Measurements from ENCODE around the gene KCND2.

DNA sequence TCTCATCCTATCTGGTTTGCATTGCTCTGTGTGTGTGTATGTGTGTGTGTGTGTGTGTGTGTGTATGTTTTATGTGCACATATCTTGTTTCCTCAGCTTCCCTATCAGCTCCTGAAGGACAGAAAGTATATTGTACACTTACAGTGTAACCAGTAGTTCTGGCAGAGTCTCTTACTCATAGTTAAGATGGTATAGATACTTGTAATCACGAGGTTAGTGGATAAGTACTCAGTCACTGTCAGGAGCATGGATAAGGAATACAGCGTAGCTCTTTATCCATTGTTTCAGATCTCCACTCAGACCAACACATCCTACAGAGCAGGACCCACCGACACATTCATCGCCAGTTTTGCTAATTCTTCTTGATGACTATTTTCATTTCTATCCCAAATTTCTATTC is 309.9 kb downstream of the KCND2 start:
- TF ChIP-seq, protein P1, sequence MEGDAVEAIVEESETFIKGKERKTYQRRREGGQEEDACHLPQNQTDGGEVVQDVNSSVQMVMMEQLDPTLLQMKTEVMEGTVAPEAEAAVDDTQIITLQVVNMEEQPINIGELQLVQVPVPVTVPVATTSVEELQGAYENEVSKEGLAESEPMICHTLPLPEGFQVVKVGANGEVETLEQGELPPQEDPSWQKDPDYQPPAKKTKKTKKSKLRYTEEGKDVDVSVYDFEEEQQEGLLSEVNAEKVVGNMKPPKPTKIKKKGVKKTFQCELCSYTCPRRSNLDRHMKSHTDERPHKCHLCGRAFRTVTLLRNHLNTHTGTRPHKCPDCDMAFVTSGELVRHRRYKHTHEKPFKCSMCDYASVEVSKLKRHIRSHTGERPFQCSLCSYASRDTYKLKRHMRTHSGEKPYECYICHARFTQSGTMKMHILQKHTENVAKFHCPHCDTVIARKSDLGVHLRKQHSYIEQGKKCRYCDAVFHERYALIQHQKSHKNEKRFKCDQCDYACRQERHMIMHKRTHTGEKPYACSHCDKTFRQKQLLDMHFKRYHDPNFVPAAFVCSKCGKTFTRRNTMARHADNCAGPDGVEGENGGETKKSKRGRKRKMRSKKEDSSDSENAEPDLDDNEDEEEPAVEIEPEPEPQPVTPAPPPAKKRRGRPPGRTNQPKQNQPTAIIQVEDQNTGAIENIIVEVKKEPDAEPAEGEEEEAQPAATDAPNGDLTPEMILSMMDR (conservative IDR thresholded peaks at IDR 0.05; ENCODE audit: low read length) = no peak
- TF ChIP-seq EZH2phosphoT487 (IDR thresholded peaks at IDR 0.05; ENCODE audit: borderline replicate concordance, low read depth, low read length) = no peak
